Measurements from ENCODE around the gene TEX51.

GRCh38 chr2:126905991-126906390 lies 7.3 kb downstream of the TEX51 start:
- TF ChIP-seq POLR2A (IDR thresholded peaks at IDR 0.05) (no peak), POLR2AphosphoS5 (IDR thresholded peaks at IDR 0.05) (no peak), CTCF (IDR thresholded peaks at IDR 0.05) (no peak)
